ENCODE data around the gene TSC22D2.

Gene TSC22D2

GRCh38 chr3:150412561-150413231 is 4.6 kb downstream of the TSC22D2 start:
- DNase-seq, result no peak

- no peak for DNase-seq
These were observed 6.2 kb downstream of the TSC22D2 start for GRCh38 chr3:150414258-150414657.

GRCh38 chr3:150414959-150415358 is 6.9 kb downstream of the TSC22D2 start:
- no peak for DNase-seq

DNA sequence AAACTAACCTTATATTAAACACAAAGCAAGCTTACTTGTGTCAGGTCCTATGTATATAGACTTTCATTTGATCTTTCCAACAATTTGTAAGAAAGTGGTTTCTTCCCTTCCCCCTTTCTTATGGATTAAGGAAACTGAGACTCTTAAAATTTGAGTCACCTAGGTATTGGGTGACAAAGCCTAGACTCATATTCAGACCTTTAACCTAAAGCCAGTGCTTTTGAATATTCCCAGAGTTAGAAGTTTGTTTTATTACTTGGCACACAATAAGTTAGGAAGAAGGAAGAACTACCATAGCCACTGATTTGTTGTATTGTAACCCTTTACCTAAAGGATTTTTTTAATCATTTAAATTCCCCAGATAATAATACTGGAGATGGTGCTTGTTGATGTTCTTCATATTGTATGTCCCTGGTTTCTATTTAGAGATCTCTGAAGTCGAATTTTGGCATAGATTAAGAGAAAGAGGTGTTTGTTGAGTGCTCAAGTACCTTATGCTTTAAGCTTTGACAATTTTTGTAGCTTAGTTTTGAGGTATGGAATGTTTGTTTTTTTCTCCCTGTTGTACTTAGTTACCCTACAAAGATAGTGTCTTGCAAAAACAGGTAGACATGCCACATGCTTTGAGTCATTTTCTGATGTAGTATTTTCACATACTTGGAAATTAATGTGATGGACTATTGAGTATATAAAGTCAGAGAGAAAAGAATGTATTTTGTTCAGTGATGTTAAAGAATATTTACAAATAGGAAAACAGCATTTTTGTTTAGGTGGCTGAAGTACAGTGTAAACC is 11.2 kb downstream of the TSC22D2 start:
- DNase-seq, result no peak

DNA sequence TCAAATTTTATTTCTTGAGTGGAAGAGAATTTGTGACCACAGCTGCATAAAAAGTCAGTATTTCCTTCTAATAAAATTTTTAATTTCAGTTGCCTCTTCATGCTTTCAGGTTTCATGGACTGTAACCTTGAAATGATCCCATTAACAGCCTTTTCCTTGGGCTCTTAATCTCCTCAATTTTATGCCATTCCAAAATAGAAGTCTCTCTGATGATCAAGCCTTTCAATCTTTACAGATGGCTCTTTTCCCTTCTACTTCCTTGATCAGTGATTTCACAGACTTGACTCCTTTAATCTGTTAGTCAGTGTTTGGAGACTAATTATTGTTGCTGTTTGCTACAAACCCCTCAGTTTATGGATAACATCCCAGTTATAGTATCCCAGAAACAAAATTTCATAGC is 11.9 kb downstream of the TSC22D2 start:
- DNase-seq, result no peak

DNA sequence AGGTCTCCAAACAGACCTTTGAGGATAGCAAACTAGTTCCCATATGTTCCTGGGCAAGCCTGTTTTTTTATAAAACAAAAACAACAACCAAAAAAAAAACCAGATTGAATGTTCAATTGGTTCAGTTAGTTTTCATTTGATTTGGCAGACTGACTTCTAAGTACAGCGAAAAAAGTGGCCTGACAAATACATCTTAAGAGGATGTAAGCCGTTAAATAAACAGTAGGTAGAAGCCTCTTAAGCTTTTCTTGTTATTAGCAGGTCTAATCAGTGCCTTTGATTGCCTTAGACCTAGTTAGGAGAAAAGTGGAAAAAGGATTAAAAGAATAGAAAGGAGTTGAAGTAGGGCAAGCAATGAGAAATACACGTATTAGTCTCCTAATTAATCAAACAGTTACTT is 13.2 kb downstream of the TSC22D2 start:
- DNase-seq, result no peak

DNA sequence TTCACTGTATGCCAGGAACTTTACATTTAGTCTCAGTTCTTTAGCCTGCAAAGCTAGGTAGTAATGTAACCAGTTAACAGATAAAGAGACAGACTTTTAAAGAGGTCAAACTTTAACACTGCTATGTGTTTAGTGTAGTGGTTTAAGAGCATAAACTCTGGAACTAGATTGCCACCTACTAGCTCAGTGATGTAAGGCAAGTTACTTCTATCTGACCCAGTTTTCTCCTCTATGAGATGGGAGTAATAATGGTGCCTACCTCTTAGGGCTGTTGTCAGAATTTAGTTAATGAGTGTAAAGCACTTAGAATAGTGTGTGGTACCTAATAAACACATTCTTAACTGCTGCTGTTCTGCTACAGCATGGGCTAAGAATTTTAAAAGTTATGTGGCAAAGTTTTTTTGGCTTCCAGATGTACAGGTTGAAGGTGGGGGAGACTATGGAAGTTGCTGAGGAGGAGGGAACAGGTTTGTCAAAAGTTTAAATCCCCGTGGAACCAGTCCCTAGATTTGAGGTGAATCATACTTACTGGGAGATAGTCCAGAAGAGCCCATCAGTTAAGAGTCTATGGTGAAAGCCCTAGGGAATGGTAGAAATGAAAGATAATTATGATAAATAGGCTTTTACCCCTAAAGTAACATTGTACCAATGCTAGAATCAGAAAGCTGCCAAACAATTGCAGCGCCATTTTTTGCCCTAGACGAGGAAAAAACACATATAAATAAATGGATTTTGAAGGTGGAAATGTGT is 13.9 kb downstream of the TSC22D2 start:
- no peak for DNase-seq

GRCh38 chr3:150422907-150423306 is 14.8 kb downstream of the TSC22D2 start:
- DNase-seq, result no peak

GRCh38 chr3:150423761-150424160 is 15.7 kb downstream of the TSC22D2 start:
- DNase-seq, result no peak

- no peak for DNase-seq
These were observed 18.2 kb downstream of the TSC22D2 start for GRCh38 chr3:150426292-150426691.

DNA sequence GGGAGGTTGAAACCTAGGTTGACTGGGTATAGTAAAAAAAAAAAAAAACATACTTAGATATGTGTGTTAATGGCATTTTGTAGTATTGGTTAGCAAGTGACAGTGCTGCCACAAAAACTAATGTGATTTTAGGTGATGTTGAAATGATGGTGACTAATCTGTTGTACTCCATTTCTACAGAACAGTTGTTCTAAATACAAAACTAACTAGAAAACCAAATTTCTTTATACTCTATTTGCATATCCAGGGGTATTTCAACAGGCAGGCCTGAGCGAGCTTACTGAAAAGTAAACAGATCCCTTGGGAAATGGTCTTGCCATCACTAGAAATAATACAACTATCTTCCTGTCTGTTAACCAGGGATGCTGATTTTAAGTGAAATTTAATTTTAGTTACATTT is 20.5 kb downstream of the TSC22D2 start:
- DNase-seq, result no peak

DNA sequence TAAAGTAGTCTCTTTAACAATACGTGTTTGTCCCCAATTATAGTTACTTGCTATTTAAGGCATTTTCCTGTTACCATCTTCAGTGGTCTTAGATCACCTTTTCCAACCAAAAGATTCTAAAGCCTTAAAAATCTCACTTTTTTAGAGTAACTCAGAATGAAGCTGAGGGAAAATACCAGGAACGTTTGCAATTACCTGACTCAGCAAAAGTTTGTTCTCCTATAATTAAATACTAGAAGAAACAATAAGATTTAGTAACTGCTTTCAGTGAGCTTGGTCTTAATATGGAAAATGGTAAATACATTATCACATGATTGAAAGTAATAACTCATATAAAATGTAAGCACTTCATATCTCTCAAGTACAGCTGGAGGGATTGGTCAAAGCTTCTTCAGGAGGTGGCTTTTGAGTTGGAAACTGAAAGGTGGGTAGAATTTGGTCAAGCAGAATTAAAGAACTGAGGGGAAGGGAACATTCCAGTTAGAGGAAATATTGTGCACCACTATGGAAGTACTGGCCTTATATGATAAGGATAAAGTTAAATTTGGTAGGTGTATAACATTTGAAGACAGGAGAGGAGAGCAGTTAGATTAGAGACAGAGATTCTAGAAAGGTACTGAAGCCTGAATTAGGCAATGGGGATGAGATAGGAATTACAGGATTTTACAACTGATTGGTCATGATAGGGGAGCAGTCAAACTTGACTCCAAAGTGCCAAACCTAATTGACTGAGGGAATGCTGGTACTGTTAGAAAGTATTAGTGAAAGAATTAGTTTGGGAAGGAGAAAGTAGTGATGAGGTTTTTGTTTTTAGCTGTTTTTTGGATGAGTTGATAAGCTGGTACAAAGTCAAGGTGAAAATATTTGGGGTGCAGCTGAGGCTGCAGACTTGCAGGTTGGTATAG is 21.9 kb downstream of the TSC22D2 start:
- no peak for DNase-seq

GRCh38 chr3:150433347-150433746 is 25.2 kb downstream of the TSC22D2 start:
- DNase-seq, result no peak

DNA sequence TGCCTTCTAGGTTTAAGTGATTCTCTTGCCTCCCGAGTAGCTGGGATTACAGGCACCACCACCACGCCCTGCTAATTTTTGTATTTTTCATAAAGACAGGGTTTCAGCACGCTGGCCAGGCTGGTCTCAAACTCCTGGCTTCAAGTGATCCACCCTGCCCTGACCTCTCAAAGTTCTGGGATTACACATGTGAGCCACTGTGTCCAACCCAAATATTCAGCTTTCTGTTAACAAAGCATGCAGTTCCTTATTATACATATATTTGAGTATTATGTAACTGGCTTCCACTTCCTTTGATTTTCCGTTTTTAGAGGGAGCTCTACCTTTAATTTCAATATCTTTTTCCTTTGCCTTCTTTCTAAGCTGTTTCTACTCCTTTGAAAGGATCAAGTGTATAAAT is 26.1 kb downstream of the TSC22D2 start:
- DNase-seq, result no peak

DNA sequence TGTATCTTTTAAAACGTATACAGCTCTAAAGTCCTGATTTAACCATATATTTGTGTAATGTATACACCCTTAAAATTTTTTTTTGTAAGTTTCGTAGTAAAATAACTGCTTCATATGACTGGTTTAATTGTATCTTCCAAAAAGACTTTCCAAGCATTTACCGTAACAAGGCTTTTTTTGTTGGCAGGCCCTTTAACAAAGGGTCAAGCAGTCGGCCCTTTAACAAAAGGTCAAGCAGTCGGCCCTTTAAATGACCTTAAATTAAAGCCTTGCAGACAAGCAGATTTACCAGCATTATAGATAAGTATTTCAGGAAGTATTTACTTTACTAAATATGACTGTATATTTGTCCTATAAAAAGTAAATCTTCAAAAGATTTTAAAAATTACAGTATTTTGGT is 28.1 kb downstream of the TSC22D2 start:
- no peak for DNase-seq

GRCh38 chr3:150439657-150440056 is 31.6 kb downstream of the TSC22D2 start:
- no peak for DNase-seq

- DNase-seq, result no peak
These were observed 35.2 kb downstream of the TSC22D2 start for GRCh38 chr3:150443331-150443741.

DNA sequence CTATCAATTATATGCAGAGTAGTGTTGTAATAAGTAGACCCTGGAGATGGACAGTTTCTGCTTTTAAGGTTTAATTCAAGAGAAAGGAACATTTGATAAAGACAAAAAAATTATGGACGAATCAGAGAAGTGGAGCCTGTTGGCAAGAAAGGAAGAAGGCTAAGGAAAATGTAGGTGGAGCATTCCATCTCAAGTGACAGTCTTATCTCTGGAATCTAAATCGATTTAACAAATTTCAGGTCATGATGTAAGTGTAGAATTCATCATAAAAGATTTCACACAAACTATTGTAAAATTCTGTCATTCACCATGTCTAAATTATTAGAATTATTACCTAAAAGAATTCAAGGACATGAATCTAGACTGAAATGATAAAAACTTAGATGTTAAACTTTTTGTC is 36.3 kb downstream of the TSC22D2 start:
- no peak for DNase-seq

- DNase-seq, result no peak
These were observed 38.4 kb downstream of the TSC22D2 start for GRCh38 chr3:150446470-150446977.

GRCh38 chr3:150447084-150447483 is 39.0 kb downstream of the TSC22D2 start:
- no peak for DNase-seq

DNA sequence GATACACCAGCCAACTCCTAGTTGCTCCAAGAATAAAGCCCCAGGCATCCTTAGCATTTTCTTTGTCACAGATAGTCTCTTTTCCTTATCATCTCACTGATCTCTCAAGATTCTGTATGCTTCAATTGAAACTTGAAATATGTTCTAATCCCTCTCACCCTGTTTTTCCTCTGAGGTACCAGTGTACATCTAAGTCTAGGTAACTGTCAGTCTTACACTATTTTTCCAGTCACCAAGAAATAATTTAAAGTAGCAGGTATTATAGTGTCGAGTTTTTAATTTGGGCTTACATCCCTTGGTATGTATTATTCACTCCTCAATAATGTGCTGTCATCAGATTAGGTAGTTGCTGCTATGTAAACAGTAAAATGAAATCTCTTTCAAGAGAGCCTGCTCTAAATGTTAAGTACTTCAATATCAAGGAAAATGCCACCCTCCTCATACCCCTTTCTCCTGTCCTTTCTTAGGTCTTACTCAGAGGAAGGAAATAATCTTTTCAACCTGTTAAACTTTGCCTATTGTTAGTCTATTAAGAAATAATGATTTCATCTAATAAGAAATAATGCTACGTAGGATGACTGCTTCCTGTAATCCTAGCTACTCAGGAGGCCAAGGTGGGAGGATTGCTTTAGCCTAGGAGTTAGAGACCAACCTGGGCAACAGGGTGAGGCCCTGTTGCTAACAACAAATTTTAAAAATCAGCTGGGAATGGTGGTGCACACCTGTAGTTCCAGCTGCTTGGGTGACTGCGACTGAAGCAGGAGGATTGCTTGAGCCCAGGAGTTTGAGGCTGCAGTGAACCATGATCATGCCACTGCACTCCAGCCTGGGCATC is 39.8 kb downstream of the TSC22D2 start:
- no peak for DNase-seq
